Activated CD8-positive, alpha-beta memory T cell treated with anti-CD3 and anti-CD28 coated beads, Interleukin-2, amount 50 U/mL, for 24 hours (primary cell): ENCODE results near the gene SDS.
"Not testable (repeated sequence)": the region's sequence is repeated elsewhere in the genome, so short reads cannot be mapped to it uniquely, and the experiment has no call there.

Source experiments
- DNase-seq: peaks from one replicate; pipeline ENCODE4 v3.0.0-alpha.2; 2020; ENCODE audit errors: extremely low read depth

Gene SDS

DNA sequence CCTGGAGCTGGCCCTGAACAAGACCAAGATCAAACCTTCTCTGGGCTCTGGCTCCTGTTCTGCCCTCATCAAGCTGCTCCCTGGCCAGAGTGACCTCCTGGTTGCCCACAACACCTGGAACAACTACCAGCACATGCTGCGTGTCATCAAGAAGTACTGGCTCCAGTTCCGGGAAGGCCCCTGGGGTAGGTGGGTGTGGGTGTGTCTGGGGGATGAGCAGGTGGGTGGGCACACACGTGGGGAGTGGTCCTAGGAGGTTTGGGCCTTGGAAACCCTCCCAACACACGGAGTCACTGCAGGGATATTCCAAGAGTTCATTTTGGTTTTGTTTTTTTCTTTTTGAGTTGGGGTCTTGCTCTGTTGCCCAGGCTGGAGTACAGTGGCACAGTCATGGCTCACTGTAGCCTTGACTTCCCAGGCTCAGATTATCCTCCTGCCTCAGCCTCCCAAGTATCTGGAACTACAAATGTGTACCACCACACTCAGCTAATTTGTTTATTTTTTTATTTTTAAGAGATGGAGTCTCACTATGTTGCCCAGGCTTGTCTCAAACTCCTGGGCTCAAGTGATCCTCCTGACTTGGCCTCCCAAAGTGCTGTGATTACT lies 28.8 kb downstream of the SDS start:
- DNase-seq: no peak

DNA sequence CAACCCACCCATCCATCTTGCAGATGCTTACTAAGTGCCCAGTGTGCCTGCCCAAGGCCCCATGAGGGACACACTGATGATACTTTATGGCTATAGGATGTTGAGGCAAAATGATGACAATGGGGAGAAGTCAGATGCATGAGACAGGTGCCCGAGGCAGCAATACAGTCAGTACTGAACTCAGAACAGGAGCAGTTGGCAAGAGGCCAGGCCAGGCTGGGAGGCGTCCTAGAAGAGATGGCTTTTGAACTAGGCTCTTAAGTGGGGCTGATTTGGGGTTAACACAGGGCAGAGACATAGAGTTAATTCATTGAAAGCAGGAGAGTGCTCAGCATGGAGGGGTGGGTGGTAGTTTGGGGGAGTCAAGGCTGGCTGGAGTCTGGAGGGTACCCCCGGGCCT lies 29.7 kb downstream of the SDS start:
- no peak for DNase-seq

- DNase-seq: no peak
Measured at GRCh38 chr12:113373440-113373839, 30.2 kb downstream of the SDS start.

DNA sequence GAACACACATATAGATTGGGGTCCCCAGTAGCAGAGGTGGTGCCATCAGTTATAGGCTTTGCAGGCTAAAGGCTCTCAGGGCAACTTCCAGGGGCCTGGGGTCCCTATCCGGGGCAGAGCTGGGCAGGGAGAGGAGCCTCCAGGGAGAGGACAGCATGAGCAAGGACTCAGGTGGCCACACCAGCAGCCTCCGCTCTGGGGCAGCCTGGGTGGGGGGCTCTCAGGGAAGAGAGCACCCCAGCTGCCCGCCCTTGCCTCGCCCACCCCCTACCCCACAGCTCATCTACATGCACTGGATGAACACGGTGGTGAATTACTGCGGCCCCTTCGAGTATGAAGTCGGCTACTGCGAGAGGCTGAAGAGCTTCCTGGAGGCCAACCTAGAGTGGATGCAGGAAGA lies 31.3 kb downstream of the SDS start:
- no peak for DNase-seq

DNA sequence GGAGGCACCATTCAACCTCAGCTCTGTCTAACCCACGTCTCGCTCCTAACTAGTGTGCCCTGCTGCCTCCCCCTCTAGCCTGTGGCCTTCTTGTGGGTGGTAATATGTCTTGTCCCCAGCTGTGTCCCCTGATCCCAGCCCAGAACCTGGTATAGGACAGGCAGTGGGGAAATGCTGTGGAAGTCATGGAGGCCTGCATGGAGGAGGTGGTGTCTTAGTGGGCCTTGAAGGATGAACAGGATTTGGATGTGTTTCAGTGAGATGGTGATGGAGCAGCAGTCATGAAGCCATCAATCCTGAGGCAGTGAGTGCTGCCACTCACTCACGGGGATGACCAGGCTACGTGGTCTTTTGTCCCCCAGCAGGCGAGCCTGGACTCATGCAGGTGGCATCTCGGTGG lies 31.9 kb downstream of the SDS start:
- no peak for DNase-seq

DNA sequence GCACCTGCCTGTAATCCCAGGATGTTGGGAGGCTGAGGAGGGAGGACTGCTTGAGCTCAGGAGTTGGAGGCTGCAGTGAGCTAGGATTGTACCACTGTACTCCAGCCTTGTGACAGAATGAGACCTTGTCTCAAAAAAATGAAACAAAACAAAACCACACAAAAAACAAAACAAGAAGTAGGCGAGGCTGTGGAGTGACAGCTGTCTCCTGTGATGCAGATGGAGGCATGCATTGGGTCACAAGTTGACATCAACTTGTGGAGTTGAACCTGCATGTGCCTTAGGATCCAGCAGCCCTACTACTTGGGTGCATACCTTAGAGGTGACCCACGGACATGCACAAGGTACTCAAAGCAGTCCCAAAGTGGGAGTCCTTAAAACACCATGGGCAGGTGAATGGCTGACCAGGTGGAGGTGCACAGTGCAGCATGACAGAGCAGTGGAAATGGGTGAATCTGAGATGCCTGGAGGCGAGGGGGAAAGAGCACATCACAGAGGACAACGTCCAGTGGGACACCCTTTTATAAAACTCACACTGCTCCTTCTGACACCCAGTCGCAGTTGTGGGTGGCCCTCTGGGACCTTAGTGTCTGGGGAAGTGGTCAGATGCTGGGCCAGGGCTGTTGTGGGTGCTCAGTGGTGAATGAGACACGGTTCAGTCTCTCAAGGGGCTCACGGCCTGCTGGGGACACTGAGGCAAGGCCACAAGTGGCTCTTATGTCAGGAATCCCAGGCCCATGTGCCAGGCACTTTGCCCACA lies 32.6 kb downstream of the SDS start:
- DNase-seq: no peak

DNA sequence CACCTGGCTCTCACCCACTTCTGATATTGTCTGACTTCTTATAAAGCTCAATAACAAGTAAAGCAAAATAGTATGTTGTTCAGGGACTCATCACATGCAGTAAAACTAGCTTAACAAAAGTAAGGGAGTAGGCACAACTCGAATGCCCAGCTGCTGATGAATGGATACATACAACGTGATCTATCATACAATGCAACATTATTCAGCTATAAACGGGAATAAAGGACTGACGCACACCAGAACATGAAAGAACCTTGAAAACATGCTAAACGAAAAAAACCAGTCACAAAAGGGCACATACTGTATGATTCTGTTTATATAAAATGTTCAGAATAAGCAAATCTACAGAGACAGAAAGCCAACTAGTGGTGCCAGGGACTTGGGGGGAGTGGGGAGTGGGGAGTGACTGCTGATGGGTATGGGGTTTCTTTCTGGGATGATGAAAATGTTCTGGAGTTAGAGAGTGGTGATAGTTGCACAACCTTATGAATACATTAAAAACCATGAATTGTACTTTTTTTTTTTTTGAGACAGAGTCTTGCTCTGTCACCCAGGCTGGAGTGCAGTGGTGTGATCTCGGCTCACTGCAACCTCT lies 34.2 kb downstream of the SDS start:
- DNase-seq: no peak

DNA sequence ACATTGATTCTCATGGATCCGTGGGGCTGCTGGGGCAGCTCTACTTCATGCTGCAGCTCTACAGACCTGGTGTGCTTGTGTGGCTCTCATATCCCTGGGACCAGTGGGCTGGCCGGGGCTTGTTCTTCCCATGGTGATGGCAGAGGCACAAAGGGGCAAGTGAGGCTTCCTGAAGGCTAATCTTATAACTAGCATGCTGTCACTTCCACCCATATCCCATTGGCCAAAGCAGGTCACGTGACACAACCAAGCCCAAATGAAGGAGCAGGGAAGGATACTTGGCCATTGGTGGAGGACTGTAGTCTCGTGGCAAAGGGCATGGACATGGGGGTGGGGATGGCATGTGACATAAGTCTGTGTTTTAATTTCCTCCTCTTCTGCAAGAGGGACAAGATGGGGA lies 35.4 kb downstream of the SDS start:
- DNase-seq: no peak

GRCh38 chr12:113366827-113367226 lies 36.9 kb downstream of the SDS start:
- DNase-seq: no peak

- DNase-seq: no peak
Measured at GRCh38 chr12:113365639-113366395, 37.9 kb downstream of the SDS start.

DNA sequence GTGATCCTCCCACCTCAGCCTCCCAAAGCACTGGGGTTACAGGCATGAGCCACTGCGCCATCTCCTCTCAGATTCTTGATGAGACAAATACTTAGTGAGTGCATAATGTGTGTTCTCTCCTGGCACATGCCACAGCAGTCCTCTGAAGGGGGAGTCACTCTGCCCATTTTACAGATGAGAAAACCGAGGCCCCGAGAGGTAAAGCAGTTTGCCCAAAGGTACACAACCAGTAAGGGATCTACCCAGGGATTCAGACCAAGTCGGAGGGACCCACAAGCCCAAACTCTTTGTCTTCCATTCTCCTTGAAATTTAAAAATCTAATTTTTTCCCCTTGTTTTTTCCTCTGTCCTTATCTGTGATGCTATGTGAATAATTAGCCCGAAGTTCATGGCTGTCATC lies 39.0 kb downstream of the SDS start:
- DNase-seq: no peak

- no peak for DNase-seq
Measured at GRCh38 chr12:113361574-113362370, 41.9 kb downstream of the SDS start.

- DNase-seq: no peak
Measured at GRCh38 chr12:113359939-113360748, 43.5 kb downstream of the SDS start.

DNA sequence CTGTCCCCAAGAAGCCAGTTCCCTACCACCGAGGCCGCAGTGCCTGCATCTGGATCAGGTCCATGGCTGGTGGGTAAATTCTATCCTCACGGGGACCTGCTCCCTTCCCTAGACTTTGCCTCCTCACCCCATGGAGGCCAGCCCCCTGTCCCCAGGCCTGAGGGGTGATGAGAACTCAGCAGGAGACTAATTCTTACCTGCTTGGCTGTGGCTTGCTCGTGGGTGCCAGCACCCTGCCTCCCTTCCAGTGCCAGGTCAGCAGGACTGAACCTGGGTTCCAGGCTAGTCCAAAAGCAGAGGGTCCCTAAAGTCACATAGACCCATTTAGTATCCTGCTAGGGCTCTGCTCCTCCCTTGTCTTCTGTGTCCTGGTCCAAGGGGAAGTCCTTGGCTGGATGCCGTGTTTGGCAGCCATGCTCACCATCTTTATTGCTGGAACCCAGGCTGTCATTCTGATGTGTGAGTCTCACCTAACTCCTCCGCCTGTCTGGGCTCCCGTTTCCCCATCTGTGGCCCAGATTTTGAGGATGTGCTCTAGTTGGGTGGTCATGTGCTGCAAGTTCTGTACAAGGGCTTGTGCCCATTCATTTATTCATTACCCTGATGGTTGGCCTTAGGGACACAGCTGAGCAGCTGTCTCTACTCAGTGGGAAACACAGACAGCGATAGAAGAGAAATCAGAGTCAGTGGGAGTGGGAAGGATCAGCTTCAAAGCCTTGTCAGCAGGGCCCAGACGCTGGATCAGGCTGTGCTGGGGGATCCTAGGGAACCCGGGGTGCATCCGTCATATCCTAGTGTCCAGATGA lies 44.4 kb downstream of the SDS start:
- no peak for DNase-seq

- peak; percentile 86 for DNase-seq
Measured at GRCh38 chr12:113358381-113359132, 45.1 kb downstream of the SDS start, which contains the start of gene PLBD2. TSS of gene PLBD2 (plus strand) at chr12:113358587. CDS start at chr12:113358601, 14 bp downstream.

- DNase-seq: not testable (repeated sequence)
Measured at GRCh38 chr12:113354192-113354591, 49.5 kb downstream of the SDS start.

- DNase-seq: no peak
Measured at GRCh38 chr12:113351089-113351488, 52.6 kb downstream of the SDS start.

DNA sequence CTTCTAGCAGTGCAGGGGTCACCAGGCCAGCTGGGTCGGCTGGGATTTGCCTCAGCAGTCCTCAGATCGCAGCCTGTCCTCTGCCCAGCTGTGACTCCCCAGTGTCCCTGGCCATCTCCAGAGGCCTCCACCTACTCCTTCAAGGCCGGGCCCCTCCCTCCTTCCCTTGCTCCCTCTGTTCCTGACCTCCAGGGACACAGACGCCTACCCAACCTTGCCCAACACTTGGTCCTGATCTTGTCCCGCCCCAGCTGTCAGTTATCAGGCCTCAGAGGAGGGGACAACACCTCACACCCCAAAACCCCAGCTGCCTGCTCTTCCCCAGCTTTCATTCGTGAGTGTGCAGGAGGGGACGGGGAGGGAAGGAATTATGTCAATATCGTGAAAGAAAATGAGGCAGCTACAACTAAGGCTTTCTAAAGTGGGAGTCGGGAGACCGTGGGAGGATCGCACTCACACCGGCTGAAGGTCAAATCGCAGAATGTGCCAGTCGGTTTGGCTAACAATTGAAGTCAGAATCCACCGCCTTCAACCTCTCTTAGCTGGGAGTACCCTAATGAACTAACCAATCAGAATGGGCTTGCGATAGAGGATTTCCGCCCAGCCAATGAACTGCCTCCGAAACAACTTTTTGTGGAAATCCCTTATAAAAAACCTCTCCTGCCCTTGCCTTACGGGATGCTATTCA lies 54.7 kb downstream of the SDS start:
- DNase-seq: no peak

GRCh38 chr12:113347892-113348291 lies 55.8 kb downstream of the SDS start:
- no peak for DNase-seq
